GM12801 (cell line): ENCODE results near the gene SRI.

Experiments used
- CTCF ChIP-seq: IDR thresholded peaks from one replicate; pipeline ENCODE4 v1.5.1; 2011; ENCODE audit warnings: control low read depth; ENCODE audit not compliant: insufficient read length; ENCODE audit errors: extremely low read depth

Gene SRI

GRCh38 chr7:88201305-88201704 is 18.5 kb downstream of the SRI start:
- TF ChIP-seq CTCF = no peak

- no peak for TF ChIP-seq CTCF
These were observed 19.0 kb downstream of the SRI start for GRCh38 chr7:88200789-88201188.

GRCh38 chr7:88200261-88200660 is 19.6 kb downstream of the SRI start:
- TF ChIP-seq CTCF = no peak

GRCh38 chr7:88191911-88192310 is 27.9 kb downstream of the SRI start:
- TF ChIP-seq CTCF = no peak

GRCh38 chr7:88185650-88186049 is 34.2 kb downstream of the SRI start:
- no peak for TF ChIP-seq CTCF

GRCh38 chr7:88184848-88185304 is 35.0 kb downstream of the SRI start:
- TF ChIP-seq CTCF = no peak

- TF ChIP-seq CTCF = no peak
These were observed 36.8 kb downstream of the SRI start for GRCh38 chr7:88183051-88183450.

GRCh38 chr7:88176190-88176589 is 43.6 kb downstream of the SRI start:
- TF ChIP-seq CTCF = no peak
